SJCRH30 (cell line): ENCODE data around the gene PRDM15. TPM values are rescaled to one million over a fixed set of nuclear protein-coding genes. Genes with fewer than 3 reads are reported as not detected.

ENCODE experiments used
- DNase-seq, 2 experiments: peaks; one replicate each; pipeline ENCODE4 v3.0.0-alpha.2; 2015 to 2020
- H3K27ac ChIP-seq: fragments of 250-450 bp; sonication (Bioruptor Pico); 2 replicates; pipeline ENCODE4 v1.5.1; 2020; ENCODE audit warnings: mild to moderate bottlenecking, moderate library complexity
- H3K27me3 ChIP-seq: fragments of 250-450 bp; sonication (Bioruptor Pico); 2 replicates; pipeline ENCODE4 v1.5.1; 2020; ENCODE audit warnings: mild to moderate bottlenecking, moderate library complexity
- H3K36me3 ChIP-seq: fragments of 250-450 bp; sonication (Bioruptor Pico); 2 replicates; pipeline ENCODE4 v1.5.1; 2020; ENCODE audit warnings: mild to moderate bottlenecking, moderate library complexity
- H3K4me1 ChIP-seq: fragments of 250-450 bp; sonication (Bioruptor Pico); 2 replicates; pipeline ENCODE4 v1.5.1; 2020; ENCODE audit warnings: mild to moderate bottlenecking, moderate library complexity
- H3K4me3 ChIP-seq: fragments of 250-450 bp; sonication (Bioruptor Pico); 2 replicates; pipeline ENCODE4 v1.5.1; 2020; ENCODE audit warnings: mild to moderate bottlenecking, moderate library complexity
- H3K9me3 ChIP-seq: fragments of 250-450 bp; sonication (Bioruptor Pico); replicated peaks from 2 replicates; pipeline ENCODE4 v1.5.1; 2020; ENCODE audit warnings: mild to moderate bottlenecking, moderate library complexity
- total RNA-seq: library from RNA; depleted of rRNA; stranded (reverse); fragments of >200 nt; shearing (Covaris generic); gene quantifications from 2 replicates; pipeline ENCODE4 v1.2.3, GENCODE V29; 2014; rRNA removed

PRDM15 gene
- total RNA-seq, 1 experiment from 2014 or later = 6.1 TPM

GRCh38 chr21:41755934-41756773 is 123.0 kb downstream of the PRDM15 start:
- no peak for DNase-seq
- Histone ChIP-seq H3K9me3 (no peaks in the 10 kb centered on the region), H3K4me1 (peaks cover 3% of the 10 kb centered on the region; the same call in 1 of the 2 replicates), H3K27me3 (peaks cover 5% of the 10 kb centered on the region; the same call in 1 of the 2 replicates), H3K4me3 (no peak overlapping the region), H3K36me3 (no peaks in the 10 kb centered on the region), H3K27ac (no peak overlapping the region)

GRCh38 chr21:41755258-41755933 is 123.7 kb downstream of the PRDM15 start:
- Histone ChIP-seq H3K27ac (no peak overlapping the region), H3K4me3 (no peak overlapping the region), H3K9me3 (no peaks in the 10 kb centered on the region), H3K36me3 (no peaks in the 10 kb centered on the region), H3K4me1 (peaks cover 3% of the 10 kb centered on the region; the same call in 1 of the 2 replicates), H3K27me3 (peaks cover 4% of the 10 kb centered on the region; the same call in 1 of the 2 replicates)
- no peak for DNase-seq

DNA sequence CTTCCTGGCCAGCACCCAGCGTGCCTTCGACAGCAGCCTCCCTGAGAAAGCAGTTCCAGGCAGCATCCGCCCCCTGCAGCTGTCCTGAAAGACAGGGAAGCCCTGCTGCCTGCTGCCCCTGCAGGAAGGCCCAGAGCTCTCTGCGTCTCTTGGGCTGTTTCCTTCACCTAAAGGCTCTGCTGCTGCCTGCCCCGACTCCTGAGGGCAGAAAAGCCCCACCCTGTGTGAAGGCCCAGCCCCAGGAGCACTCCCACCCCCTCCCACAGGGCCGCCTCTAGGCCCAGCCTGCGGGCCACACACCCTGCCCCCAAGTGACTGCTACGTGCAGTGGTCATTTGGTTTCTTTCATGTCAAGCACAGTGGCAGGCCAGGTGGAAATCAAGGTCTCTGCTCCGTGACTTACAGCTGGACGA is 124.7 kb downstream of the PRDM15 start:
- Histone ChIP-seq H3K9me3 (no peaks in the 10 kb centered on the region), H3K36me3 (no peaks in the 10 kb centered on the region), H3K27ac (no peak overlapping the region), H3K4me1 (peaks cover 3% of the 10 kb centered on the region; the same call in 1 of the 2 replicates), H3K4me3 (no peak overlapping the region), H3K27me3 (peaks cover 4% of the 10 kb centered on the region; the same call in 1 of the 2 replicates)
- peak; percentile 21 to 31 for DNase-seq

DNA sequence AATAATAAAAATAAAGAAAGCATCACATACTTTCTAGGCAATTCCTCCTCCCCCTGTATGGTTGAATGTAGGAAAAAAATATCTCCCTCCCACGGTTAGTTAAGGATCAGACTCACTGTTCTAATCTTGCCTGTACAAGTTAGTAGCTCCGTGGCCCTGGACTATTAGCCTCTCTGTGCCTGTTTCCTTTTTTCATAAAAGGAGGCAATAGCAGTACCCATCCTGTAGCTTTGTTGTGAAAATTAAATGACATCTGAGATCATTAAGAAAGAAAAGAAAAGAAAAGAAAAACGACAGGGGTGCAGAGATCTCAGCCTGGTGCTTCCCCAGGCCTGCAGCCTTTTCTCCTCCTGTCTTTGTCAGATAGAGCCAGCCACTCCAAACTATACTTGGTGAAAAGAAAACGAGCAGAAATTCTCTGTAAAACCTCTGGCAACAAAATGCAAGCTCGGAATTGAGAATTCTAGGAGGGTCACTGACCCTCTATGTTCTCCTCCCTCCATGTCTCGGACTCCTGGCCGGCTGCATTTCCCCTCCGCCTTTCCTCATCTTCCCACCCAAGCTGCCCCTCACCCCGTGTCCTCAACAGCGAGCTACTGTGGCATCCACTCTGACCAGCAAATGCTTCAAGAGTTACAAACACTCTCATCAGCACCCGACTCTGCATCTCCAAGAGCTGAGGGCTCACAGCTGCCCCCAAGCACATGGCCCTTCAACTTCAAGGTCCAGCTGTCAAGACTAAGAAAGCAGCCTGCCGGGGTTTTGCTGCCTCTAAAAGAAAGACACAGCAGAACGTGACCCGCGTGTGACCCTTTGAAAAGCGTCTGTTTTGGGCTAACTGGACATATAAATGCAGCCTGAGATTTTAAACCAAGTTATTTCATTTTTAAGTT is 125.9 kb downstream of the PRDM15 start:
- H3K27me3 ChIP-seq = peaks cover 4% of the 10 kb centered on the region; the same call in 1 of the 2 replicates
- peaks cover 3% of the 10 kb centered on the region; the same call in 1 of the 2 replicates for H3K4me1 ChIP-seq
- H3K9me3 ChIP-seq = no peaks in the 10 kb centered on the region
- no peaks in the 10 kb centered on the region for H3K36me3 ChIP-seq
- DNase-seq = no peak
- no peak overlapping the region for H3K27ac ChIP-seq
- no peak overlapping the region for H3K4me3 ChIP-seq

- DNase-seq = peak in 1 of 2 experiments; percentile 32
These were observed 126.9 kb downstream of the PRDM15 start for GRCh38 chr21:41752231-41752681.

GRCh38 chr21:41751611-41752011 is 127.5 kb downstream of the PRDM15 start:
- Histone ChIP-seq H3K36me3 (no peaks in the 10 kb centered on the region), H3K4me3 (no peak overlapping the region), H3K27me3 (peaks cover 4% of the 10 kb centered on the region; the same call in 1 of the 2 replicates), H3K9me3 (no peaks in the 10 kb centered on the region), H3K27ac (no peak overlapping the region), H3K4me1 (peaks cover 3% of the 10 kb centered on the region; the same call in 1 of the 2 replicates)
- DNase-seq = no peak

More at GRCh38 chr21:41752231-41752681, 126.9 kb downstream of the PRDM15 start:
- H3K9me3 ChIP-seq = no peaks in the 10 kb centered on the region
- no peak overlapping the region for H3K27ac ChIP-seq
- no peaks in the 10 kb centered on the region for H3K36me3 ChIP-seq
- peaks cover 3% of the 10 kb centered on the region; the same call in 1 of the 2 replicates for H3K4me1 ChIP-seq
- H3K4me3 ChIP-seq = no peak overlapping the region
- peaks cover 4% of the 10 kb centered on the region; the same call in 1 of the 2 replicates for H3K27me3 ChIP-seq

DNA sequence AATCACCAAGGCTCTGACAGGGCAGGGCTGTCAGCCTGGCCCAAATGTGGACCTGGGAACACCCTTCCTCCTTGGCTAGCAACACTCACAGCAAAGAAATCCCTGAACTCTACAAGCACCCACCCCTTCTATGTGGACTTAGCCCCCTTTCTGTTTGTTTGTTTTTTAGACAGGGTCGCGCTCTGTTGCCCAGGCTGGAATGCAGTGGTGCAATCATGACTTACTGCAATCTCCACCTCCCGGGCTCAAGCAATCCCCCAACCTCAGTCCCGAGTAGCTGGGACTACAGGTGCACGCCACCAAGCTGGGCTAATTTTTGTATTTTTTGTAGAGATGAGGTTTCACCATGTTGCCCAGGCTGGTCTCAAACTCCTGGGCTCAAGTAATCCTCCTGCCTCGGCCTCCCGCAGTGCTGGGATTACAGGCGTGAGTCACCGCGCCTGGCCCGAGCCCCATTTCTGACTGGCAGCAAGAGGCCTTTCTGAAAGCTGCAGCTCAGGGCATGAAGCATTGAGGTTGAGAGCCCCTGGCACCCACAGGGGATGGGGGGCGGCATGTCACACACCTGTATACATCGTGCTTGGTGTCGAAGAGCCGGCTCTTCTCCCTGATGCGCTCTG is 128.5 kb downstream of the PRDM15 start:
- Histone ChIP-seq H3K27me3 (peaks cover 4% of the 10 kb centered on the region; the same call in 1 of the 2 replicates), H3K36me3 (no peaks in the 10 kb centered on the region), H3K9me3 (no peaks in the 10 kb centered on the region), H3K4me1 (peaks cover 3% of the 10 kb centered on the region; the same call in 1 of the 2 replicates), H3K27ac (no peak overlapping the region), H3K4me3 (no peak overlapping the region)
- no peak for DNase-seq

DNA sequence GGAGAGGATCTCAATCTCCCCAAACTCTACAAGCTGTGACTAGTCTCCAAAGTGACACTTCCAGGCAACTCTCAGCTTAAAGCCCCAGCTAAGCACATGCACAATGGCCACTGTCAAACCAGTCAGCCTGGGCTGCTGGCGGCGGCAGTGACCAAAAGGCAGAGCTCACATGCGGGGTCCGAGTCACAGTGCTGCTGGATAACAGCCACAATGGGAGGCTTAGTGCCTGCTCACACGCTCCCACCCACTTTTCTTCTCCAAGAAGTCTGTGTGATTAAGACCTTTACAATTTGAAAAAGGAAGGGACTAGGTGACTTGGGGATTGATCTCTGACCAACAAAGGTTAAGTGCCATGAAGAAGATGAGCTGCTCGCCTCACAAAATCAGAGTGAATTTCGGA is 129.1 kb downstream of the PRDM15 start:
- Histone ChIP-seq H3K4me1 (peaks cover 3% of the 10 kb centered on the region; the same call in 1 of the 2 replicates), H3K36me3 (no peaks in the 10 kb centered on the region), H3K9me3 (no peaks in the 10 kb centered on the region), H3K27me3 (peaks cover 4% of the 10 kb centered on the region; the same call in 1 of the 2 replicates), H3K4me3 (no peak overlapping the region), H3K27ac (no peak overlapping the region)
- DNase-seq = no peak

- Histone ChIP-seq H3K4me3 (no peak overlapping the region), H3K27ac (no peak overlapping the region), H3K36me3 (no peaks in the 10 kb centered on the region), H3K9me3 (no peaks in the 10 kb centered on the region), H3K27me3 (peaks cover 4% of the 10 kb centered on the region; the same call in 1 of the 2 replicates), H3K4me1 (peaks cover 3% of the 10 kb centered on the region; the same call in 1 of the 2 replicates)
- no peak for DNase-seq
These were observed 129.9 kb downstream of the PRDM15 start for GRCh38 chr21:41749286-41749685.

Other genes with a start within 250 kb of the PRDM15 start
- not detected in 2 replicates for gene RIPK4, start 112.3 kb downstream of the PRDM15 start, total RNA-seq
- 14.1 and 14.5 TPM in 2 replicates for gene C2CD2, start 74.7 kb upstream of the PRDM15 start, total RNA-seq
- gene ZBTB21, start 131.0 kb upstream of the PRDM15 start, total RNA-seq = 20.5 and 25.7 TPM in 2 replicates
- 0.30 and 0.79 TPM in 2 replicates for gene UMODL1, start 192.0 kb upstream of the PRDM15 start, total RNA-seq